ENCODE results near the gene GRM8.

DNA sequence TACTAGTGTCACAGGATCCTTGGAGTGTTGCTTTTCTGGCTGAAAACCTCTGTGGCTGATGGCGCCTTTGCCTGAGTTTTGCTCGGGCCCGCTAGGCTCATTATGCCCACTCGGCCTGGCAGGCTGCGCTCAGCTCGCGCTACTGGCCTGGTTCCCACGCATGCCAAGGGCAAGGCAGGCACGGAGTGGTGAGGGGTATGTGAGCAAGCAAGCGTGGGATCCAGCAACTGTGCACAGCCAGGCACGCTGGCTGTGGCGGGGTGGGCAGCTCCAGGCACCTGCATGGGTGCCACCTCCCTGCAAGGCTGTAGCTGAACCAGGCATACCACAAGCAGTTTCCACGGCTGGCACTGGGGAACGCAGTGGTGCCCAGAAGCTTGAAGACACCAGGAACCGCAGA, 562.6 kb downstream of the GRM8 start:
- TF ChIP-seq NRF1 (conservative IDR thresholded peaks at IDR 0.05; ENCODE audit: low read depth, low read length) (no peak), EZH2 (IDR thresholded peaks at IDR 0.05; ENCODE audit: borderline replicate concordance, control insufficient read depth, low read depth, low read length) (no peak), ZZZ3 (IDR thresholded peaks at IDR 0.05; ENCODE audit: control insufficient read depth, insufficient read length, low read depth) (no peak)

Measured in GM12878 (cell line).